SKM-1 treated with dmso at 0.1 percent for 144 hours (cell line): ENCODE measurements around the gene ERBB2.
A peak's percentile ranks its signal among the peaks of the same experiment; 100 is the strongest.
"Not testable (repeated sequence)": the region's sequence is repeated elsewhere in the genome, so short reads cannot be mapped to it uniquely, and the experiment has no call there.

ENCODE experiments used
- DNase-seq: peaks from one replicate; lab custom pipeline; 2025; ENCODE audit not compliant: unreplicated experiment; lab: John Stamatoyannopoulos, UW

Gene ERBB2

GRCh38 chr17:39722965-39723848, 23.3 kb downstream of the ERBB2 start:
- no peak for DNase-seq

GRCh38 chr17:39724731-39725130, 24.9 kb downstream of the ERBB2 start:
- no peak for DNase-seq

- DNase-seq: not testable (repeated sequence)
Measured at GRCh38 chr17:39725923-39726322, 26.1 kb downstream of the ERBB2 start.

- DNase-seq: no peak
Measured at GRCh38 chr17:39726617-39727016, 26.8 kb downstream of the ERBB2 start.

- DNase-seq: no peak
Measured at GRCh38 chr17:39727556-39727955, 27.7 kb downstream of the ERBB2 start.

GRCh38 chr17:39729280-39729851, 29.5 kb downstream of the ERBB2 start:
- DNase-seq: no peak

GRCh38 chr17:39730095-39730921, 30.4 kb downstream of the ERBB2 start, which contains the start of gene MIEN1:
TSS of gene MIEN1 (minus strand) at chr17:39730532. CDS start at chr17:39730495, 37 bp downstream.
- peak; percentile 76 for DNase-seq

- no peak for DNase-seq
Measured at GRCh38 chr17:39732586-39732985, 32.7 kb downstream of the ERBB2 start.

- no peak for DNase-seq
Measured at GRCh38 chr17:39735882-39736281, 36.0 kb downstream of the ERBB2 start.

- no peak for DNase-seq
Measured at GRCh38 chr17:39736319-39737165, 36.7 kb downstream of the ERBB2 start.

GRCh38 chr17:39737206-39737759, 37.4 kb downstream of the ERBB2 start:
- DNase-seq: no peak

- DNase-seq: no peak
Measured at GRCh38 chr17:39737760-39738567, 38.1 kb downstream of the ERBB2 start, which contains the start of gene GRB7. TSS of gene GRB7 (plus strand) at chr17:39737938. CDS start at chr17:39742302, 4,364 bp downstream.

- no peak for DNase-seq
Measured at GRCh38 chr17:39738568-39738901, 38.7 kb downstream of the ERBB2 start.

- no peak for DNase-seq
Measured at GRCh38 chr17:39738983-39739884, 39.4 kb downstream of the ERBB2 start.

GRCh38 chr17:39739885-39740356, 40.1 kb downstream of the ERBB2 start:
- DNase-seq: no peak

- no peak for DNase-seq
Measured at GRCh38 chr17:39740357-39741111, 40.7 kb downstream of the ERBB2 start.

GRCh38 chr17:39742126-39742855, 42.4 kb downstream of the ERBB2 start:
- DNase-seq: no peak
